Duodenal mucosa (tissue), 2 donors: ENCODE results near the gene RANBP3.

ENCODE experiments used
- H3K27ac ChIP-seq: one replicate; pipeline ENCODE4 v1.7.0; 2013; ENCODE audit warnings: low read depth, low read length
- H3K27me3 ChIP-seq, 2 donors: one replicate each; pipeline ENCODE4 v1.7.0; 2013; ENCODE audit warnings: low read length in 2 of 2, control low read depth in 1 of 2; ENCODE audit not compliant: insufficient read depth in 2 of 2, control insufficient read depth in 1 of 2
- H3K36me3 ChIP-seq, 2 donors: one replicate each; pipeline ENCODE4 v1.7.0; 2013; ENCODE audit warnings: low read length in 2 of 2, control low read depth in 1 of 2; ENCODE audit not compliant: insufficient read depth in 2 of 2, control insufficient read depth in 1 of 2
- H3K4me1 ChIP-seq, 2 donors: one replicate each; pipeline ENCODE4 v1.7.0; 2013; ENCODE audit warnings: low read length in 2 of 2, control low read depth in 1 of 2; ENCODE audit not compliant: insufficient read depth in 2 of 2, control insufficient read depth in 1 of 2
- H3K4me3 ChIP-seq, 2 donors: one replicate each; pipeline ENCODE4 v1.7.0; 2013; ENCODE audit warnings: low read length in 2 of 2, low read depth in 1 of 2
- H3K9ac ChIP-seq, 2 donors: one replicate each; pipeline ENCODE4 v1.7.0; 2013; ENCODE audit warnings: low read length in 2 of 2, low read depth in 1 of 2
- H3K9me3 ChIP-seq, 2 donors: one replicate each; pipeline ENCODE4 v1.7.0; 2013; ENCODE audit warnings: low read length in 2 of 2, control low read depth in 1 of 2; ENCODE audit not compliant: control insufficient read depth in 1 of 2

Gene RANBP3

DNA sequence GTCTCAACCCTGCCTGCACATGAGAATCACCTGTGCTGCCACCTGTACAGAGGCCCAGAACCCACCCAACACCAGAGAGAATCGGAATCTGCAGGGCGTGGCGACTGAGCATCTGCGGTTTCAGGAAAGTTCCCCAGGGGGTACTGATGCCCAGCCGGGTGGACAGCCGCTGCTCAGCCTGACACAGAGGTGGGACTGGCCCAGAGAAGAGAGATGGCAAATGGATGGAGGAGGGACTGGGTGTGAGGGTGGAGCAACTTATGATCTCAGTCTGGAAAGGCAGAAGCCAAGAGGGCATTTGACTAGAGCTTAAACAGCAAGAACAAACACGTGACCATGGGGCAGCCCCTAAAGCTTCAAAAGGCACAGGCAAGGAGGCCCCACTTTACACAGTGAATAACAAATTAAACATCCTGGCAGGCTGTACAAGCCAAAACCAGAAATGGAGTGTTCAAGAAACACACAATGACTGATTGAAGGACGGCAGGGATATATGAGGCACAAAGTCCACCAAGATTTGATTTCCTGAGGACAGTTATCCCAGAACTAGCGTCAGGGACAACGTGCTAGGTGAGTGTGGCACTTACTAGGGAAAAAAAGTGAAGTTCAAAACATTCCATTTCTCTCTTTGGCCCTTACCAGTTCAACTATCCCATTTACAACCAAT is 3.1 kb downstream of the RANBP3 start:
- Histone ChIP-seq H3K4me1 (peaks cover 54 to 56% of the 10 kb centered on the region in 2 donors), H3K27ac (no peak overlapping the region)

DNA sequence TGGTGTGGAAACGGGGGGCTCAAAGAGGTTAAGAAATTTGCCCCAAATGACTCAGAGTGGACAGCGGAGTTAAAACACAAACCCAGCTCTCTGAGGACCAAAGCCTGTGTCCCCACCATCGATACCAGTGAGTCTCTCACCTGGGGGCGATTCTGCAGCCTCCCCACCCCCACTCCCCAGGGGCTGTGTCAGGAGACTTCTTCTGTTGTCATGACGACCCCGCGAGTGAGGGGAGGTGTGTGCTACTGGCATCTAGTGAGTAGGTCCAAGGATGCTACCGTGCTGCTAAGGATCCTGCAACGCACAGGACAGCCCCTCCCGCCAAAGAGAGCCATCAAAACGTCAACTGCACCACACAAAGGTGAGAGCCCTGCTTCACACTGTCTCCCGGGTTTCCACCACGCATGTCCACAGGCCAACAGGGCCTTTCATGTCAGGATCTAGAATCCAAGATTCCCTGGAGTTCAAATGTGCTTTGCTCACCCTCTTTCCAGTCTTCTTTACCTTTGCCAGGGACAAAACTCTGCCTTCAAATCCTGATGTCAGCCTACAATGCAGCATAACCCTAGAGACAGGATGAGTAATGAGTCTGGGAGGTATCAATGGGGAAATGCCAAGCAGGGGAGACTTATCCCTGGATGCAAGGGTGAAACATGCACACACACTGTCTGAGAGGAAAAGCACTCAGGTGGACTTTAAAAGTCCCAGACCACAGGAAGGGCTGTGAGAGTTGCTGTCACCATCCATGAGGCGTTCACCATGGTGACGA is 3.9 kb downstream of the RANBP3 start:
- peaks cover 59 to 61% of the 10 kb centered on the region in 2 donors for H3K4me1 ChIP-seq
- no peak overlapping the region for H3K9ac ChIP-seq
- H3K27ac ChIP-seq, result no peak overlapping the region
- no peak overlapping the region for H3K4me3 ChIP-seq
- peaks cover 6 to 29% of the 10 kb centered on the region in 2 donors for H3K36me3 ChIP-seq
- no peaks in the 10 kb centered on the region for H3K27me3 ChIP-seq
- no peaks in the 10 kb centered on the region for H3K9me3 ChIP-seq

More for the DNA sequence above, 3.1 kb downstream of the RANBP3 start:
- no peaks in the 10 kb centered on the region for H3K27me3 ChIP-seq
- peak overlapping the region in 1 of 2 donors; percentile 48 for H3K9ac ChIP-seq
- H3K9me3 ChIP-seq, result no peaks in the 10 kb centered on the region
- peaks cover 6 to 29% of the 10 kb centered on the region in 2 donors for H3K36me3 ChIP-seq
- H3K4me3 ChIP-seq, result peak overlapping the region in 1 of 2 donors; percentile 5

DNA sequence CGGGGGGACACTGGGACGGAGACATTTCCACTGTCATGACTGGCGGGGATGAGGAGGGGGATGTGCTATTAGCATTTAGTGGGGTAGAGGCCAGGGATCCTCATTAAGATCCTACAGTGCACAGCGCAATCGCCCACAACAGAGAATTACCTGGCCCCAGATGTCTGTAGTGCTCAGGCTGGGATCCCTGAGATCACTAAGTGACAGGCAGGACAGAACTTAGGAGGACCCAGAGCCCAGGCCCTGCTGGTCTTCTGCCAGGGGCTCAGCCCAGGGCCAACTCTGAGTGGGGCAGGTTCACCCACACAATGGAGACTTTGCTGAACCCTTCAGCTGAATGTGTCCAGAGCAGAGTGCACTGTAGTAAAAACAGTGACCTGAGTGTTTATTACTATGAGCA is 4.6 kb downstream of the RANBP3 start:
- H3K4me1 ChIP-seq, result peaks cover 60 to 61% of the 10 kb centered on the region in 2 donors
- H3K4me3 ChIP-seq, result no peak overlapping the region
- H3K27ac ChIP-seq, result no peak overlapping the region
- no peak overlapping the region for H3K9ac ChIP-seq
- no peaks in the 10 kb centered on the region for H3K9me3 ChIP-seq
- peaks cover 6 to 29% of the 10 kb centered on the region in 2 donors for H3K36me3 ChIP-seq
- no peaks in the 10 kb centered on the region for H3K27me3 ChIP-seq

DNA sequence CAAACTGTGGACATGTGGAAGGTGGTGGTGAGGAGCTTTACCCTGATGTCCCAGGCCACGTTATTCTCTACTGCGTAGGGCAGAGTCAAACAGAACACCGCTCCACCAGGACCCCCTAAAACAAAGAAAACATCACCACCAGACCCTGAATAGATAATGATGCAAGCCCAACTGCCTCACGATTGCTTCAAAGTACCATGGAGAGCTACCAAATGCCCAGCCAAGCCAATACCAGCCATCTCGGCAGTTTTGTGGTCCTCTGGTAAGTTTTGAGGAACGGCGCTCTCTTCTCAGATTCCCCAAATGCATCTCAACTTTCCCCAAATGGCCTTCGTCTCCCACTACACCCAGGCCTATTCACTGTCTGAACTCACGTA is 5.6 kb downstream of the RANBP3 start:
- Histone ChIP-seq H3K4me3 (no peak overlapping the region), H3K36me3 (peaks cover 6 to 29% of the 10 kb centered on the region in 2 donors), H3K27ac (no peak overlapping the region), H3K9ac (no peak overlapping the region), H3K9me3 (no peaks in the 10 kb centered on the region), H3K4me1 (peaks cover 65 to 66% of the 10 kb centered on the region in 2 donors), H3K27me3 (no peaks in the 10 kb centered on the region)

DNA sequence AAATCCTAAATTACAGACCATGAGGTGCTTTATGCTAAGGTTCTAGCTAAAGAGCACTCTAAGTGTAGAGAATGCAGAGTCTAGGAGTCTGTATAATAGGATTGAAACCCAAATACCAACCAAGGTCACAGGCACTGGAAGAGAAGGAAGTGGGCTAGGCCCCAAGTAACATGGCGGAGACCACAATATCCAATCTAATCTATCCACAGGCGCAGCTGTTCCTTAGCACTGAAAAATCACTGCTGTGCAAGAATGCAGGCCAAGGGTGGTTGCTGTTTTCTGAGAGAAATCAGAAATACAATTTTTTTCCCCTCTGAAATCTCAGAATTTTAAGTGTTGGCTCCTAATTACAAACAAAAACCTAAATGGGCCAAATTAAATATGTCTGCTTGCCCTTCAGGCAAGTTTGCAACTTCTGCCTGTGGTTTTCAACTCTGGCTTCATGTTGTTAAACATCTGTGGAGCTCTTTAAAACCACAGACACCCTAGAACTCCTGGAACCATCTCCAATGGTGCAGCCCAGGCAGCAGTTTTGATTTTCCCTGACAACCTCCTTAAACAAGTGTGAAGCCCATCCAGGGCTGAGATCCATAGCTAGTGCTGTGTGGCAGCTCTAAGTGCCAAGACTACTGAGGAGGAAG is 6.1 kb downstream of the RANBP3 start:
- Histone ChIP-seq H3K9me3 (no peaks in the 10 kb centered on the region), H3K4me3 (no peak overlapping the region), H3K9ac (no peak overlapping the region), H3K36me3 (peaks cover 6 to 29% of the 10 kb centered on the region in 2 donors), H3K27me3 (no peaks in the 10 kb centered on the region), H3K4me1 (peaks cover 61 to 62% of the 10 kb centered on the region in 2 donors), H3K27ac (no peak overlapping the region)

DNA sequence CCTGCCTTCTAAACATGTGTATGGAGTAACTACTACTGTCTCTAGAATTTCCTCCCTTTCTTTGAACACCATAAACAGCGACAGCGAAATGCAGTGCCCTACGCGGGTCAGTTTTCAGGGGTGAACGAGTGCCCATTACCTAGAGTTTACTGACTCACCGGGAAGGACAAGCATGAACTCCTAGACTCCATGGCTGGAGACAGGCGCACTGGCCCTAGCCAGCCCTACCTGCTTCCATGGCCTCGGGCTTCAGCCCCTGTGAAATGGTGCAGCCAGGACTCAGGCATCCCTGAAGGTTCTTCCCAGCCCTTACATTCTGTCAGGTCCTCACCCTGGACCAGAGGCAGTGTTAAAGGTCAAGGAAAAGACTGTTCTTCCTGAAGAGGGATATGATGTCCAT is 8.5 kb downstream of the RANBP3 start:
- H3K4me3 ChIP-seq, result no peak overlapping the region
- peaks cover 6 to 32% of the 10 kb centered on the region in 2 donors for H3K36me3 ChIP-seq
- H3K9ac ChIP-seq, result peak overlapping the region in 1 of 2 donors; percentile 45
- H3K4me1 ChIP-seq, result peaks cover 42 to 53% of the 10 kb centered on the region in 2 donors
- H3K9me3 ChIP-seq, result no peaks in the 10 kb centered on the region
- H3K27me3 ChIP-seq, result no peaks in the 10 kb centered on the region
- no peak overlapping the region for H3K27ac ChIP-seq

DNA sequence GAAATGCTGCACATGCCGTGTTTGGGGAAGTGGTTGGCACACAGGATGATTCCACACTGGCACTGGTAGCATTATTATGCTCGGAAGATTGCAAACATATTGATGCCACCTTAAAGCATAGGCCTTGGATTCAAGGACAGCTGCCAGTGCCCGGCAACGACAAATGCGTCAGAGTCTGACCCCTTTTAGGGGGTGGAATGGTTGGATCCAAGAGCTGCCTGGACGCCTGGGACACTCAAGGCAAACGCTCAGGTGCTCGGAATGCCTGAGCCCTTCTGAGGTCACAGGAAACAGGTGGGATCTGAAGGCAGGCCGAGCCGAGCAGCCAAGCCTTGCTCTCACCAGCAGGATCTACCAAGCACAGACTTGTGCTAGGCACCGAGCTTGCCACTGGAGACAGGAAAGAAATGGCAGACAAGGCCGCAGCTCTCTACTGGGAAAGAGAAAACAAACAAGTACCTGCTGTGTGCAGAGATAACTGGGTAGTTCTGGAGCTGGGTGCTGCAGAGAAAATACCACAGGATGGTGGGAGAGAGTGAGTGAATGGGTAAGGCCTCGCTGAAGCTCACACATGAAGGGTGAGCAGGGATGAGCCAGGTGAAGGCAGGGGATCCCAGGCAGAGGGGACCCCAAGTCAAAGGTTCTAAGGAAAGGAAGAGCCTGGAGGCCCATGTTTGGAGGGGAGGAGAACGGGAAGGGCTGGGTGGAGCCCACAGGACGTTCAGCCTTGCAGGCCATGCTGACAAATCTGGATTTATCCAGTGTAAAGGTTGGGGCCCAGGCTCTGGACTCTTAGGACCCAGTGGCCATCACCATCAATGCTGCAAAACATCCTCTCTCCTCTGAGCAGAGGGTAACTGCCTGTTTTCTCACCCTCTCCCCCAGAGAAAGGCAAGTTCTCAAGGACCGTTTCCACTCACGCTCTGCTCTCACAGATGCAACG is 9.2 kb downstream of the RANBP3 start:
- H3K36me3 ChIP-seq, result peaks cover 6 to 28% of the 10 kb centered on the region in 2 donors

DNA sequence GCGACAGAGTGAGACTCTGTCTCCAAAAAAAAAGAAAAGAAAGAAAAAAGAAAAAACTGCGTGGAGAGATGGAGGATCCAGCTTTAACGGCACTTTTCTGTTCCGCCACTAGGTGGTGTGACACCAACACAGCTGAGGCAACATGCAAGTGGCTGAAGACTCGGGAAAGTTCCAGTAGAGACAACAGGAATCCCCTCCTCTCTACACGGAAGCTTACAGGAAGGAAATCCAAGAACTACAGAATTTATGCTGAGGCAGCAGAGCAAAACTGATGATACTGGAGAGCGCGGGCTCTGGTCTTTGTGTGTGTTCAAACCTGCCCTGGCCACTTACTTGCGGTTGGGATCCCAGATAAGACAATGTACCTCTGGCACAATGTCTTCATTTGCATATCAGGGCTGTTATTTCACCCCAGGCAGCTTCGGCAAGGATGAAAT is 9.9 kb downstream of the RANBP3 start:
- peak overlapping the region; percentile 33 to 45 for H3K9ac ChIP-seq
- peaks cover 0 to 21% of the 10 kb centered on the region in 2 donors for H3K36me3 ChIP-seq
- H3K27me3 ChIP-seq, result no peaks in the 10 kb centered on the region
- H3K27ac ChIP-seq, result peak overlapping the region; percentile 59
- peak overlapping the region; percentile 34 to 46 for H3K4me3 ChIP-seq
- peaks cover 42 to 45% of the 10 kb centered on the region in 2 donors for H3K4me1 ChIP-seq
- H3K9me3 ChIP-seq, result no peaks in the 10 kb centered on the region

More for the DNA sequence above, 9.2 kb downstream of the RANBP3 start:
- no peaks in the 10 kb centered on the region for H3K9me3 ChIP-seq
- H3K4me3 ChIP-seq, result peak overlapping the region; percentile 34 to 46
- H3K27ac ChIP-seq, result peak overlapping the region; percentile 59
- H3K27me3 ChIP-seq, result no peaks in the 10 kb centered on the region
- peak overlapping the region; percentile 33 to 45 for H3K9ac ChIP-seq
- peaks cover 36 to 45% of the 10 kb centered on the region in 2 donors for H3K4me1 ChIP-seq

DNA sequence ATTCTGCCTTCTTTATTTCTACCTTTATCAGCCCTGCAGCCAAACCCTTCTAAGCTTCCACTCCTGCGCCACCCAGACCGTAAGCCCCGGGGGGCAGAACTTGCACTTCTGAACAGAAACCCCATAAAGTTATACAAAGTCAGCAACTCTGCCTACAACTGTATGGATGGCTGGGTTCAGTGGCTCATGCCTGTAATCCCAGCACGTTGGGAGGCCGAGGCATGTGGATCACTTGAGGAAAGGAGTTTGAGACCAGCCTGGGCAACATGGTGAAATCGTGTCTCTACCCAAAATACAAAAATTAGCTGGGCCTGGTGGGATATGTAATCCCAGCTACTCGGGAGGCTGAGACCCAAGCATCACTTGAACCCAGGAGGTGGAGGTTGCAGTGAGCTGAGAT is 10.4 kb downstream of the RANBP3 start:
- no peak overlapping the region for H3K9ac ChIP-seq
- peaks cover 0 to 19% of the 10 kb centered on the region in 2 donors for H3K36me3 ChIP-seq
- H3K4me1 ChIP-seq, result peaks cover 46 to 49% of the 10 kb centered on the region in 2 donors
- no peak overlapping the region for H3K27ac ChIP-seq
- H3K27me3 ChIP-seq, result no peaks in the 10 kb centered on the region
- H3K4me3 ChIP-seq, result no peak overlapping the region
- no peaks in the 10 kb centered on the region for H3K9me3 ChIP-seq
